Measurements from ENCODE around the gene TMEM151B. TPM values are rescaled to one million over a fixed set of nuclear protein-coding genes. Genes with fewer than 3 reads are reported as not detected.

The TMEM151B gene
- total and polyA plus RNA-seq, 9 of the 15 experiments (the other 6 are each of a cell fraction or from before 2014, with no cell fraction given), result not detected

DNA sequence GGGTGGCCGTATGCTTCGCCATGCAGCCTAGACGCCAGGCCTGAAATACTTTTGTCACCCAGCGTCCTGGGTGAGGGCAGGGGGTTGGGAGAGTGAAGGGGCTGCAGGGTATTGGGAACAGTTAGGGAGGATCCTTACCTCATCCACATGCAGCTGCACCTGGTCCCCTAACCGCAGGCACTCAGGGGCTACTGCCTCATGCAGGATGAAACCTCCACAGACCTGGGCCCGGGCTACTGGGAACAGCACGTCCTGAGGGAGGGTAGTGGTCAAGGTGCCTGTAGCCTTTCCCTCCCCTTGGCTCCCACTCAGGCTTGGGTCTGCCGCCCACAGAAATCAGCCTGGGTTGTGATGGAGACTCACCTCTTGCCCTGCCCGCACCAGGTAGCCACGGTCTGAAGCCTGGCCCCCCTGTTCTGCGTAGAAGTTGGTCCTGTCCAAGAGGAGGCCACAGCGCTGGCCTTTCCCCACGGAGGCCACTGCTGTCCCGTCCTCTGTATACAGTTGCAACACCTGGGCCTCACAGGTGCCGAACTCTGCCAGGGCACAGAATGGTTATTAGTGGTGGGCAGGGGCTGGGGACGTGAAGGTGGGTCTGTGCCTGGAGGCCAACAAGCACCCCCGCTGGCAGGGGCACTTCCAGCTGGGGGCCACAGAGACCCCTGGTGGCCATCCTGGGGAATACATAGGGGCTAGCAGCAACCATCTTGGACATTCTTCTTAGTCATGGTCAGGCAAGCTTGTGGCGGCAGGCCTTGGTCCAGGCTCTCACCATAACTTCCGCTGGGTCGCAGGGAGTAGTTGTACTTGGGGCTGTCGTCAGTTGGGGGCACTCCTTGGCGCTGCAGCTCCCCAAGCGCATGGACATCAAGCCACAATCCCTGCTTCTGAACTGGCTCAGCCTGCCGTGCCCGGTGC lies 34.3 kb downstream of the TMEM151B start (continued):
- TF ChIP-seq, protein P1, sequence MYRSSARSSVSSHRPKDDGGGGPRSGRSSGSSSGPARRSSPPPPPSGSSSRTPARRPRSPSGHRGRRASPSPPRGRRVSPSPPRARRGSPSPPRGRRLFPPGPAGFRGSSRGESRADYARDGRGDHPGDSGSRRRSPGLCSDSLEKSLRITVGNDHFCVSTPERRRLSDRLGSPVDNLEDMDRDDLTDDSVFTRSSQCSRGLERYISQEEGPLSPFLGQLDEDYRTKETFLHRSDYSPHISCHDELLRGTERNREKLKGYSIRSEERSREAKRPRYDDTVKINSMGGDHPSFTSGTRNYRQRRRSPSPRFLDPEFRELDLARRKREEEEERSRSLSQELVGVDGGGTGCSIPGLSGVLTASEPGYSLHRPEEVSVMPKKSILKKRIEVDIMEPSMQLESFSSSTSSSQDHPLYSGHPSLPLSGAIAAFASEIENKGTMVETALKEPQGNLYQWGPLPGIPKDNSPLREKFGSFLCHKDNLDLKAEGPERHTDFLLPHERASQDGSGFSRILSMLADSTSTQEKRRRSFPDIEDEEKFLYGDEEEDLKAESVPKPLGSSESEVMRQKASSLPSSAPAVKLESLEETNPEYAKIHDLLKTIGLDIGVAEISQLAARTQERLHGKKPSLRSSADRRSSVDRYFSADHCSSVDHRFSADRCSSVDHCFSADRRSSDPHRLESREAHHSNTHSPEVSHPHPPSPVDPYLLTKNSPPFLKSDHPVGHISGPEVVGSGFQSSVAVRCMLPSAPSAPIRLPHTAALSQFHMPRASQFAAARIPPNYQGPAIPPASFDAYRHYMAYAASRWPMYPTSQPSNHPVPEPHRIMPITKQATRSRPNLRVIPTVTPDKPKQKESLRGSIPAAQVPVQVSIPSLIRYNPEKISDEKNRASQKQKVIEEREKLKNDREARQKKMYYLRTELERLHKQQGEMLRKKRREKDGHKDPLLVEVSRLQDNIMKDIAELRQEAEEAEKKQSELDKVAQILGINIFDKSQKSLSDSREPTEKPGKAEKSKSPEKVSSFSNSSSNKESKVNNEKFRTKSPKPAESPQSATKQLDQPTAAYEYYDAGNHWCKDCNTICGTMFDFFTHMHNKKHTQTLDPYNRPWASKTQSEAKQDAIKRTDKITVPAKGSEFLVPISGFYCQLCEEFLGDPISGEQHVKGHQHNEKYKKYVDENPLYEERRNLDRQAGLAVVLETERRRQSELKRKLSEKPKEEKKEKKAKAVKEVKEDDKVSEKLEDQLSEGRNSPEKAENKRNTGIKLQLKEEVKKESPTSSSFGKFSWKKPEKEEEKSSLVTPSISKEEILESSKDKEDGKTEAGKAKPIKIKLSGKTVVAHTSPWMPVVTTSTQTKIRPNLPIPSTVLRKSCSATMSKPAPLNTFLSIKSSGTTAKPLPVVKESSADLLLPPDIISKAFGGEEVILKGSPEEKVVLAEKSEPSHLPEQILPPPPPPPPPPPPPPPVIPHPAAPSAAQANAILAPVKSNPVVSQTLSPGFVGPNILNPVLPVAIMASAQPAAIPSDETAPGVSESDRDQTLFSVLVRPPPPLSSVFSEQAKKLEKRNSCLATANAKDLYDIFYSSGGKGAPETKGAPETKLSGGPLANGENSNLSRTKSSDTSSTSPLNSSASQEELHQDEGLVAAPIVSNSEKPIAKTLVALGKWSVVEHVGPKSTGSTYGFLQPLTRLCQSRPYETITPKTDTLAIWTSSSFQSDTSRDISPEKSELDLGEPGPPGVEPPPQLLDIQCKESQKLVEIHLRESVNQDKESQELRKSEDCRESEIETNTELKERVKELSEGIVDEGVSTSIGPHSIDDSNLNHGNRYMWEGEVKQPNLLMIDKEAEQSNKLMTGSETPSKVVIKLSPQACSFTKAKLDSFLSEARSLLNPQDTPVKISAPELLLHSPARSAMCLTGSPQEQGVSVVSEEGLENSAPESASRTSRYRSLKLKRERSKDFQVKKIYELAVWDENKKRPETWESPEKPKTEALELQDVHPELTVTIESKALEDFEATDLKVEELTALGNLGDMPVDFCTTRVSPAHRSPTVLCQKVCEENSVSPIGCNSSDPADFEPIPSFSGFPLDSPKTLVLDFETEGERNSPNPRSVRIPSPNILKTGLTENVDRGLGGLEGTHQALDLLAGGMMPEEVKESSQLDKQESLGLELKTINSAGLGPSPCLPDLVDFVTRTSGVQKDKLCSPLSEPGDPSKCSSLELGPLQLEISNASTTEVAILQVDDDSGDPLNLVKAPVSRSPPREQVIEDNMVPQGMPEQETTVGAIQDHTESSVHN (IDR thresholded peaks at IDR 0.05; ENCODE audit: borderline replicate concordance in 1 of 2, low read depth in 1 of 2), result no peak
- TF ChIP-seq ZKSCAN8 (CRISPR knock-in tag; IDR thresholded peaks at IDR 0.05) (no peak), ZSCAN29 (IDR thresholded peaks at IDR 0.05) (no peak), SRF (CRISPR knock-in tag; IDR thresholded peaks at IDR 0.05) (no peak), KLF10 (CRISPR knock-in tag; IDR thresholded peaks at IDR 0.05) (no peak), FOSL1 (tag; conservative IDR thresholded peaks at IDR 0.05) (no peak), ZNF75A (CRISPR knock-in tag; IDR thresholded peaks at IDR 0.05) (no peak), NFYB (IDR thresholded peaks at IDR 0.05; ENCODE audit: extremely low read depth, insufficient read length) (no peak), ZNF830 (CRISPR knock-in tag; IDR thresholded peaks at IDR 0.05) (no peak), ZNF408 (CRISPR knock-in tag; IDR thresholded peaks at IDR 0.05; ENCODE audit: low read depth) (no peak)
- TF ChIP-seq, protein P2, sequence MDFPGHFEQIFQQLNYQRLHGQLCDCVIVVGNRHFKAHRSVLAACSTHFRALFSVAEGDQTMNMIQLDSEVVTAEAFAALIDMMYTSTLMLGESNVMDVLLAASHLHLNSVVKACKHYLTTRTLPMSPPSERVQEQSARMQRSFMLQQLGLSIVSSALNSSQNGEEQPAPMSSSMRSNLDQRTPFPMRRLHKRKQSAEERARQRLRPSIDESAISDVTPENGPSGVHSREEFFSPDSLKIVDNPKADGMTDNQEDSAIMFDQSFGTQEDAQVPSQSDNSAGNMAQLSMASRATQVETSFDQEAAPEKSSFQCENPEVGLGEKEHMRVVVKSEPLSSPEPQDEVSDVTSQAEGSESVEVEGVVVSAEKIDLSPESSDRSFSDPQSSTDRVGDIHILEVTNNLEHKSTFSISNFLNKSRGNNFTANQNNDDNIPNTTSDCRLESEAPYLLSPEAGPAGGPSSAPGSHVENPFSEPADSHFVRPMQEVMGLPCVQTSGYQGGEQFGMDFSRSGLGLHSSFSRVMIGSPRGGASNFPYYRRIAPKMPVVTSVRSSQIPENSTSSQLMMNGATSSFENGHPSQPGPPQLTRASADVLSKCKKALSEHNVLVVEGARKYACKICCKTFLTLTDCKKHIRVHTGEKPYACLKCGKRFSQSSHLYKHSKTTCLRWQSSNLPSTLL (IDR thresholded peaks at IDR 0.05), result no peak
- TF ChIP-seq, protein P3, sequence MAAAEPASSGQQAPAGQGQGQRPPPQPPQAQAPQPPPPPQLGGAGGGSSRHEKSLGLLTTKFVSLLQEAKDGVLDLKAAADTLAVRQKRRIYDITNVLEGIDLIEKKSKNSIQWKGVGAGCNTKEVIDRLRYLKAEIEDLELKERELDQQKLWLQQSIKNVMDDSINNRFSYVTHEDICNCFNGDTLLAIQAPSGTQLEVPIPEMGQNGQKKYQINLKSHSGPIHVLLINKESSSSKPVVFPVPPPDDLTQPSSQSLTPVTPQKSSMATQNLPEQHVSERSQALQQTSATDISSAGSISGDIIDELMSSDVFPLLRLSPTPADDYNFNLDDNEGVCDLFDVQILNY (CRISPR knock-in tag; IDR thresholded peaks at IDR 0.05), result 0 out of 2 replicates have a peak, but pooled peaks have one; percentile 35
- TF ChIP-seq, protein P4, sequence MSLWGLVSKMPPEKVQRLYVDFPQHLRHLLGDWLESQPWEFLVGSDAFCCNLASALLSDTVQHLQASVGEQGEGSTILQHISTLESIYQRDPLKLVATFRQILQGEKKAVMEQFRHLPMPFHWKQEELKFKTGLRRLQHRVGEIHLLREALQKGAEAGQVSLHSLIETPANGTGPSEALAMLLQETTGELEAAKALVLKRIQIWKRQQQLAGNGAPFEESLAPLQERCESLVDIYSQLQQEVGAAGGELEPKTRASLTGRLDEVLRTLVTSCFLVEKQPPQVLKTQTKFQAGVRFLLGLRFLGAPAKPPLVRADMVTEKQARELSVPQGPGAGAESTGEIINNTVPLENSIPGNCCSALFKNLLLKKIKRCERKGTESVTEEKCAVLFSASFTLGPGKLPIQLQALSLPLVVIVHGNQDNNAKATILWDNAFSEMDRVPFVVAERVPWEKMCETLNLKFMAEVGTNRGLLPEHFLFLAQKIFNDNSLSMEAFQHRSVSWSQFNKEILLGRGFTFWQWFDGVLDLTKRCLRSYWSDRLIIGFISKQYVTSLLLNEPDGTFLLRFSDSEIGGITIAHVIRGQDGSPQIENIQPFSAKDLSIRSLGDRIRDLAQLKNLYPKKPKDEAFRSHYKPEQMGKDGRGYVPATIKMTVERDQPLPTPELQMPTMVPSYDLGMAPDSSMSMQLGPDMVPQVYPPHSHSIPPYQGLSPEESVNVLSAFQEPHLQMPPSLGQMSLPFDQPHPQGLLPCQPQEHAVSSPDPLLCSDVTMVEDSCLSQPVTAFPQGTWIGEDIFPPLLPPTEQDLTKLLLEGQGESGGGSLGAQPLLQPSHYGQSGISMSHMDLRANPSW (CRISPR knock-in tag; IDR thresholded peaks at IDR 0.05), result no peak

Data from K562 (cell line).